ENCODE results near the gene PMM2. TPM values are rescaled to one million over a fixed set of nuclear protein-coding genes. Genes with fewer than 3 reads are reported as not detected.
A peak's percentile ranks its signal among the peaks of the same experiment; 100 is the strongest.

PMM2 gene
- total RNA-seq, 1 experiment from 2014 or later: 53.3 TPM

- H3K27ac ChIP-seq (ENCODE audit: low read depth, low read length): no peak overlapping the region
- ATAC-seq (no peak), DNase-seq (ENCODE audit: low read depth, low spot score) (no peak)
- H3K9me2 ChIP-seq (ENCODE audit: insufficient read depth): no peaks in the 10 kb centered on the region
- no peaks in the 10 kb centered on the region for H3K27me3 ChIP-seq (ENCODE audit: insufficient read depth, low read length)
- no peaks in the 10 kb centered on the region for H3K36me3 ChIP-seq (ENCODE audit: control insufficient read depth in 1 of 2, insufficient read depth in 2 of 2, low read length in 2 of 2)
- no peaks in the 10 kb centered on the region for H3K9me3 ChIP-seq (ENCODE audit: control insufficient read depth in 1 of 2, insufficient read depth in 1 of 2, low read depth in 1 of 2, low read length in 2 of 2)
- no peaks in the 10 kb centered on the region for H4K20me1 ChIP-seq (ENCODE audit: insufficient read depth)
- H2AFZ ChIP-seq (ENCODE audit: low read depth, low read length, poor library complexity, severe bottlenecking): no peak overlapping the region
- CTCF ChIA-PET: interaction anchor here (0.8 to 0.9 kb wide), 2 partner anchors 9 to 18 kb away, joined by 4 to 5 read pairs; no protein-coding TSS in a partner anchor
- H3K4me3 ChIP-seq (replicated peaks in 1 of 2; ENCODE audit: low read depth in 1 of 2, low read length in 2 of 2): no peak overlapping the region
- RAD21 ChIA-PET (ENCODE audit: low non-redundant PET in 1 of 2, low total read pairs in 2 of 2, uncharacterized antibody in 2 of 2, unreplicated experiment in 2 of 2): no interaction called here
- no peak overlapping the region for H3K4me2 ChIP-seq (ENCODE audit: low read length)
- no peaks in the 10 kb centered on the region for H3K79me2 ChIP-seq (ENCODE audit: insufficient read depth, low read length)
- no TSS peak for BruUV-seq (replicated peaks)
- TF ChIP-seq ATF3 (IDR thresholded peaks at IDR 0.05) (no peak), EZH2phosphoT487 (IDR thresholded peaks at IDR 0.05; ENCODE audit: borderline replicate concordance) (no peak), MAX (IDR thresholded peaks at IDR 0.05) (no peak)
- peaks cover 21 to 52% of the 10 kb centered on the region in 2 experiments for H3K4me1 ChIP-seq (ENCODE audit: control insufficient read depth in 1 of 2, insufficient read depth in 2 of 2, low read length in 2 of 2)
- POLR2A ChIA-PET: interaction anchor here (0.6 kb wide), 1 partner anchor 9 kb away, joined by 3 read pairs; no protein-coding TSS in a partner anchor
- intact Hi-C loops (cut with micrococcal nuclease): no loop called here
- no peak overlapping the region for H3K9ac ChIP-seq (ENCODE audit: low read length)
Measured at GRCh38 chr16:8882725-8883377, 85.2 kb downstream of the PMM2 start.

- peak; percentile 14; the same call in 1 of the 2 replicates for ATAC-seq
- CTCF ChIA-PET: interaction anchor here (1.8 kb wide), 1 partner anchor 253 kb away, joined by 5 read pairs; no protein-coding TSS in a partner anchor
- POLR2A ChIA-PET: no interaction called here
Measured at GRCh38 chr16:8885674-8886592, 88.3 kb downstream of the PMM2 start.

More at GRCh38 chr16:8885674-8886592, 88.3 kb downstream of the PMM2 start:
- Histone ChIP-seq H3K27ac (ENCODE audit: low read depth, low read length) (no peak overlapping the region; the same call in 1 of the 2 replicates), H3K4me1 (ENCODE audit: control insufficient read depth in 1 of 2, insufficient read depth in 2 of 2, low read length in 2 of 2) (peaks cover 13 to 31% of the 10 kb centered on the region in 2 experiments), H3K4me2 (ENCODE audit: low read length) (peak overlapping the region; percentile 25; the same call in 1 of the 2 replicates), H3K79me2 (ENCODE audit: insufficient read depth, low read length) (no peaks in the 10 kb centered on the region), H3K9me3 (ENCODE audit: control insufficient read depth in 1 of 2, insufficient read depth in 1 of 2, low read depth in 1 of 2, low read length in 2 of 2) (no peaks in the 10 kb centered on the region), H4K20me1 (ENCODE audit: insufficient read depth) (no peaks in the 10 kb centered on the region), H3K27me3 (ENCODE audit: insufficient read depth, low read length) (no peaks in the 10 kb centered on the region), H3K36me3 (ENCODE audit: control insufficient read depth in 1 of 2, insufficient read depth in 2 of 2, low read length in 2 of 2) (peaks cover 0 to 3% of the 10 kb centered on the region in 2 experiments; a peak in 2 of 4 replicates), H2AFZ (ENCODE audit: low read depth, low read length, poor library complexity, severe bottlenecking) (no peak overlapping the region), H3K4me3 (replicated peaks in 1 of 2; ENCODE audit: low read depth in 1 of 2, low read length in 2 of 2) (no peak overlapping the region), H3K9me2 (ENCODE audit: insufficient read depth) (no peaks in the 10 kb centered on the region), H3K9ac (ENCODE audit: low read length) (no peak overlapping the region)
- BruUV-seq (replicated peaks): no TSS peak
- DNase-seq (ENCODE audit: low read depth, low spot score): no peak
- TF ChIP-seq RAD21 (IDR thresholded peaks at IDR 0.05; ENCODE audit: low read depth): no peak
- 0 out of 6 replicates have a peak, but pooled peaks of 1 of the 3 experiments have one; percentile 9 for TF ChIP-seq CTCF (IDR thresholded peaks at IDR 0.05 in 2 of 3, conservative IDR thresholded peaks at IDR 0.05 in 1 of 3; ENCODE audit: borderline replicate concordance in 1 of 3, insufficient read depth in 1 of 3, low read depth in 2 of 3, low read length in 2 of 3)
- no peak for TF ChIP-seq ZBTB33 (IDR thresholded peaks at IDR 0.05; ENCODE audit: extremely low read depth, insufficient replicate concordance, low read length)
- intact Hi-C loops (cut with micrococcal nuclease): no loop called here
- RAD21 ChIA-PET (ENCODE audit: low non-redundant PET in 1 of 2, low total read pairs in 2 of 2, uncharacterized antibody in 2 of 2, unreplicated experiment in 2 of 2): no interaction called here

All from HCT116 (cell line).